Activated T-helper 1 cell treated with anti-CD3 and anti-CD28 coated beads, Interleukin-12 subunit alpha, Interleukin-12 subunit beta, Interleukin-2, Interleukin-4 antibody, amounts not matched to agents 30 ng/mL and 10 ng/mL and 1 ng/mL, durations not matched to agents 14 hours and 24 hours and 36 hours (primary cell): ENCODE measurements around the gene PAQR8. TPM values are rescaled to one million over a fixed set of nuclear protein-coding genes. Genes with fewer than 3 reads are reported as not detected.
"Not testable (repeated sequence)": the region's sequence is repeated elsewhere in the genome, so short reads cannot be mapped to it uniquely, and the experiment has no call there.

Source experiments
- DNase-seq: peaks from one replicate; pipeline ENCODE4 v3.0.0; 2021; ENCODE audit warnings: low spot score
- H3K27ac Mint-ChIP-seq: one replicate; pipeline ENCODE4 v1.8.0; 2021; ENCODE audit warnings: mild to moderate bottlenecking, mixed read lengths
- H3K27me3 Mint-ChIP-seq: one replicate; pipeline ENCODE4 v1.8.0; 2022; ENCODE audit warnings: mild to moderate bottlenecking, moderate library complexity, mixed read lengths; ENCODE audit not compliant: insufficient read depth
- H3K36me3 Mint-ChIP-seq: one replicate; pipeline ENCODE4 v1.8.0; 2021; ENCODE audit warnings: low read depth, mixed read lengths
- H3K4me1 Mint-ChIP-seq: one replicate; pipeline ENCODE4 v1.8.0; 2021; ENCODE audit warnings: low read depth, mixed read lengths
- H3K4me3 Mint-ChIP-seq: one replicate; pipeline ENCODE4 v1.8.0; 2021; ENCODE audit warnings: mild to moderate bottlenecking, moderate library complexity, mixed read lengths
- H3K9me3 Mint-ChIP-seq: one replicate; pipeline ENCODE4 v1.8.0; 2021; ENCODE audit warnings: mixed read lengths
- intact Hi-C: fragments of 100-400 bp; cut with micrococcal nuclease; formaldehyde crosslinking; loops from one replicate; pipeline ENCODE4 v1.15.1; 2024
- total RNA-seq: library from RNA; stranded (reverse); gene quantifications from 2 replicates; pipeline ENCODE4 v1.2.3, GENCODE V29; 2022

PAQR8 gene
- total RNA-seq, 1 donor from 2014 or later = 2.5 TPM

DNA sequence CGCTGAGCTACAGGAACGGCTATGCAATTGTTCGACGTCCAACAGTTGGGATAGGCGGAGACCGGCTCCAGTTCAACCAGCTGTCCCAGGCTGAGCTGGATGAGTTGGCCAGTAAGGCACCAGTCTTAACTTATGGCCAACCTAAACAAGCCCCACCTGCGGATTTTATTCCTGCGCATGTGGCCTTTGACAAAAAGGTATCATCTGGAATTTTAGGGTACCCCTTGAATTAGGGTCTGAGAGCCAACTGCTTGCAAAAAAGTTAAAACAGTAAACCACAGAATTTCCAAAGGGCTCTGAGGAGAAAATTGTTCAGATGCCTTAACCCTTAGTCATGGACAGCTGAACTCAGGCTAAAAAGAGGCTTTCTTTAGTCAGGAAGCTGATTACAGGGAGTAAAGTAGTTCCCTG lies 62.0 kb downstream of the PAQR8 start:
- H3K9me3 Mint-ChIP-seq = no peaks in the 10 kb centered on the region
- intact Hi-C loops = loop anchor here (5.0 to 10.0 kb wide), 3 partner anchors 68 to 1121 kb away; partner anchors contain the start of gene GCLC
- H3K27ac Mint-ChIP-seq = no peak overlapping the region
- H3K4me3 Mint-ChIP-seq = no peak overlapping the region
- no peak for DNase-seq
- H3K27me3 Mint-ChIP-seq = peaks cover 6% of the 10 kb centered on the region
- peaks cover 7% of the 10 kb centered on the region for H3K4me1 Mint-ChIP-seq
- H3K36me3 Mint-ChIP-seq = no peaks in the 10 kb centered on the region

DNA sequence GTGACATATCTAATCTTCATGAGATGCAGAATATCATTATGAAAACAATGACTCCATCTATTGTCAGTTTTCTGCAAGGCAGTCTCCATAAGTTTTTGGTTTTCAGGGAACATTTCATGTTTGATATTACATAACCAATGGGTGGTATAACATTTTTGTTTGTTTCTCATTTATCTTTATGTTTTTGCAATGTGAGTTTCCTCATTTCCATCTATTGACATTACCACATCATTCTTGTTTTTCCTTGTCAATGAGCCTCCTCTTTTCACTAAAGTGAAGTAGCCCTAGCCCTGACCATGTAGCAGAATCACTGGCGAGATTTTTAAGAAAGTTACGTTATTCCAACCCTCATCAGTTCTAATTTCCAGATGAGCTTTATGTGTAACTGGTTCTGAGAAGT lies 62.6 kb downstream of the PAQR8 start:
- DNase-seq = no peak
- no peak overlapping the region for H3K4me3 Mint-ChIP-seq
- H3K27ac Mint-ChIP-seq = no peak overlapping the region
- peaks cover 6% of the 10 kb centered on the region for H3K27me3 Mint-ChIP-seq
- H3K9me3 Mint-ChIP-seq = no peaks in the 10 kb centered on the region
- H3K4me1 Mint-ChIP-seq = peaks cover 2% of the 10 kb centered on the region
- H3K36me3 Mint-ChIP-seq = no peaks in the 10 kb centered on the region
- intact Hi-C loops = loop anchor here (5.0 to 10.0 kb wide), 3 partner anchors 68 to 1120 kb away; partner anchors contain the start of gene GCLC

DNA sequence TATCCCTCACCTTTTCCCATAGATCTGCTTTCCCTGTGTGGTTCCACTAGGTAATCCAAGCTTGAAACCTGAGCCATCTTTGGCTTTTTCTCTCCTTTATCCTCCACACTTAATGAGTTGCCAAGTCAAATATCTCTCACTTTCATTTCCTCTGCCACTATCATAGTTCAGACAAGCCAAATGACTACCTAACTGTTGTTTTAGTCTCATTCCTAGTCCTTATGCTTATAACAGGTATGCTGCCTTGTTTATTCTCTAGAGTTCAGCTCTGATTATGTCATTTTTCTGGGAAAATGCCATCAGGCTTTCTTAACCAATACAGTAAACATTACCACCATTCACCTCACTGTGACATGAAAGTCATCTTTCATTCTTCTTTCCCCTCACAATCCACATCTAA lies 64.7 kb downstream of the PAQR8 start:
- H3K4me3 Mint-ChIP-seq = no peak overlapping the region
- peaks cover 6% of the 10 kb centered on the region for H3K4me1 Mint-ChIP-seq
- H3K9me3 Mint-ChIP-seq = no peaks in the 10 kb centered on the region
- no peak for DNase-seq
- no peak overlapping the region for H3K27ac Mint-ChIP-seq
- no peaks in the 10 kb centered on the region for H3K36me3 Mint-ChIP-seq
- intact Hi-C loops = loop anchor here (10.0 kb wide), 1 partner anchor 1118 kb away; the partner anchor contains the start of gene GCLC
- H3K27me3 Mint-ChIP-seq = peaks cover 16% of the 10 kb centered on the region

DNA sequence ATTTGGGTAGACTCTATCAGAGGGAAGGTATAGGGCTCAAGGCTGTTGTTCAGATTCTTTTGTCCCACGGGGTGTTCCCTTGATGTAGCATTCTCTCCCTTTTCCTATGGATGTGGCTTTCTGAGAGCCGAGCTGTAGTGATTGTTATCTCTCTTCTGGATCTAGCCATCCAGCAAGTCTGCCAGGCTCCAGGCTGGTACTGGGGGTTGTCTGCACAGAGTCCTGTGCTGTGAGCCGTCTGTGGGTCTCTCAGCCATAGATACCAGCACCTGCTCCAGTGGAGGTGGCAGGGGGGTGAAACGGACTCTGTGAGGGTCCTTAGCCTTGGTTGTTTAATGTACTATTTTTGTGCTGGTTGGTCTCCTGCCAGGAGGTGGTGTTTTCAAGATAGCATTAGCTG lies 71.3 kb downstream of the PAQR8 start:
- DNase-seq, H3K27ac Mint-ChIP-seq, intact Hi-C loops, H3K4me3 Mint-ChIP-seq, H3K36me3 Mint-ChIP-seq, H3K9me3 Mint-ChIP-seq, H3K4me1 Mint-ChIP-seq: not testable (repeated sequence)
- H3K27me3 Mint-ChIP-seq = peaks cover 18% of the 10 kb centered on the region

DNA sequence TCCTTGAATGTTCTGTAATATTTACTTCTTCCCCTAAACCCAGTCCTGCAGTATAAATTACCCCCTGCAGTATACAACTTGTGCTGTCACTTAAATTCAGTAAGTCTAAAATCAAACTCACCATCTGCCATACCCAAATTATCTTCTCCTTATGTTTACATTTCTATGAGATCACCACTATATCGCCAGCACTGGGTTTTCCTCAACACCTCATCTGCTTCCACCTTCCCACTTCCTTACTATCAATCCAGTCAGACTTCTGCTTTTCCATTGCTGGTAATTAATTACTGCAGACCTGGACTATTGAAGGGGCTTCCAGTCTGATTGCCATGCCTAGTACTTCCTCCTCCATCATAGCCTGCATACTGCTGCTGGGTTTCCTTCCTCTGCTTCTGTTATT lies 73.4 kb downstream of the PAQR8 start:
- H3K4me1 Mint-ChIP-seq = peaks cover 6% of the 10 kb centered on the region
- no peaks in the 10 kb centered on the region for H3K9me3 Mint-ChIP-seq
- no peak overlapping the region for H3K4me3 Mint-ChIP-seq
- no peak overlapping the region for H3K27ac Mint-ChIP-seq
- H3K27me3 Mint-ChIP-seq = peaks cover 12% of the 10 kb centered on the region
- intact Hi-C loops = no loop called here
- H3K36me3 Mint-ChIP-seq = no peaks in the 10 kb centered on the region
- DNase-seq = no peak

DNA sequence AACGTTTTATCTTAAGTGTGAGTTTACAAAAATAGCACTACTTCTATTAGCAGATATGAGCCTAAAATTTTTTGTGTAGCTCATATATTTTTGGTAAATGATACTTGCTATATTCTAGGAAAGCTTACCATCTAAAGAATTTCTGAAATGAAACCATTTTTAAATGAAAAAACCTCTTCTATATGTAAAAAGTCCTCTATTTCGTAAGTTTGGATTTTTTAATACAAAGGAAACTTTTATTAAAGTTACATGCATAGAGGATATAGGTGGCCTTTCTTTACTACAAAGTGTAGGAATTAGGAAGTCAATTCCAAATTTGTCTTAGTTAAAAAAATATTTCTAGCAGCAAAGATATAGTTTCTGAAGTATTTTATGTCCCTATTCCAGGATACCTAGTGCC lies 77.0 kb downstream of the PAQR8 start:
- H3K36me3 Mint-ChIP-seq = no peaks in the 10 kb centered on the region
- H3K4me1 Mint-ChIP-seq = no peaks in the 10 kb centered on the region
- H3K27ac Mint-ChIP-seq = no peak overlapping the region
- no peaks in the 10 kb centered on the region for H3K9me3 Mint-ChIP-seq
- no peak for DNase-seq
- intact Hi-C loops = no loop called here
- no peak overlapping the region for H3K4me3 Mint-ChIP-seq
- H3K27me3 Mint-ChIP-seq = no peaks in the 10 kb centered on the region

DNA sequence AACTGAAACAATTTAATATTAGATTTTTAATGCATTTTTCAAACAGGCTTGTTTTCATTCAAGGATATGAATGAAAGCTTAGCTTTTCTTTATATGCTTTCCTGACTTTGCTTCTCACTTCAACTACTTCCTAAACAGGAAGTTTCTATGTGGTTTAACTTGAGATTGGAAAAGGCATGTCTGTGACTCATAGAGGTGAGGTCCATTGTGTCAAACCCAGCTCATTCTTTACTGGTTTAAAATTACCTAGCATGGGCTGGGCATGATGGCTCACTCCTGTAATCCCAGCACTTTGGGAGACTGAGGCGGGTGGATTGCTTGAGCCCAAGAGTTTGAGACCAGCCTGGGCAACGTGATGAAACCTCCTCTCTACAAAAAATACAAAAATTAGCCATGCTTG lies 92.6 kb downstream of the PAQR8 start:
- Mint-ChIP-seq H3K27ac (no peak overlapping the region), H3K27me3 (peaks cover 14% of the 10 kb centered on the region), H3K9me3 (peaks cover 21% of the 10 kb centered on the region), H3K36me3 (peaks cover 2% of the 10 kb centered on the region), H3K4me3 (no peak overlapping the region), H3K4me1 (no peaks in the 10 kb centered on the region)
- intact Hi-C loops = no loop called here
- DNase-seq = no peak

DNA sequence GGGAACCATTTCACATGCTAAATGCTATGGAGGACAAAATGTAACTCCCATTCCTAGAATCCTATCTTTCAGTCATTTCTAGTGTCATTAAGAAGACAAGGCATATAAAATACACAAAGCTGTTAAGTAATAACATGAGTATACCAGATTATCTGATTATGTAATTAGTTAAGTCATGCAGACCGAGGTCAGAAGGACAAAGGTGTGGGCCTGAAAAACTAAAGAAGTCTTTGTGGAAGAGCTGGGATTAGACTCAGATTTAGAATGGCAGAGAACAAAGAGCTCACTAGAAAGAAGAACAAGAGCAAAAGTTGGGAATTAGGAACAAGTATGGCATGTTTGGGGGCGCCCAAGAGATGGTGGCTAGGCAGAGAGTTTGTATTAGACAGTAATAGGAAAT lies 95.1 kb downstream of the PAQR8 start:
- Mint-ChIP-seq H3K27me3 (peaks cover 15% of the 10 kb centered on the region), H3K4me1 (no peaks in the 10 kb centered on the region), H3K9me3 (peaks cover 5% of the 10 kb centered on the region), H3K27ac (no peak overlapping the region), H3K36me3 (no peaks in the 10 kb centered on the region), H3K4me3 (no peak overlapping the region)
- intact Hi-C loops = no loop called here
- no peak for DNase-seq

Other genes starting within 250 kb of the PAQR8 start
- not detected in 2 replicates for gene IL17A, start 175.8 kb upstream of the PAQR8 start, total RNA-seq
- gene IL17F, start 117.7 kb upstream of the PAQR8 start, total RNA-seq = 0.27 TPM in 1 of 2 replicates, not detected in the other
- gene MCM3, start 77.4 kb upstream of the PAQR8 start, total RNA-seq = 212 and 214 TPM in 2 replicates
- gene EFHC1, start 58.2 kb downstream of the PAQR8 start, total RNA-seq = 0.70 and 1.3 TPM in 2 replicates
- gene TRAM2, start 214.9 kb downstream of the PAQR8 start, total RNA-seq = 2.1 and 2.5 TPM in 2 replicates